GM21723 (cell line): ENCODE data around the gene CELSR1.

Experiments
- ATAC-seq: cut with Tn5 transposase; IDR thresholded peaks from one replicate; pipeline ENCODE4 v1.9.1; 2021; ENCODE audit warnings: mild to moderate bottlenecking, moderate library complexity; ENCODE audit not compliant: unreplicated experiment

Gene CELSR1

GRCh38 chr22:46576556-46577367 lies 39.3 kb upstream of the CELSR1 start:
- no peak for ATAC-seq

- no peak for ATAC-seq
Observed at GRCh38 chr22:46575911-46576555, 38.6 kb upstream of the CELSR1 start.

GRCh38 chr22:46574993-46575910 lies 37.8 kb upstream of the CELSR1 start:
- ATAC-seq, result no peak

- no peak for ATAC-seq
Observed at GRCh38 chr22:46574438-46574992, 37.1 kb upstream of the CELSR1 start.

- ATAC-seq, result no peak
Observed at GRCh38 chr22:46573781-46574437, 36.5 kb upstream of the CELSR1 start.

- no peak for ATAC-seq
Observed at GRCh38 chr22:46572911-46573780, 35.7 kb upstream of the CELSR1 start.

- ATAC-seq, result no peak
Observed at GRCh38 chr22:46571642-46572250, 34.3 kb upstream of the CELSR1 start.

- no peak for ATAC-seq
Observed at GRCh38 chr22:46569848-46570695, 32.7 kb upstream of the CELSR1 start.

- ATAC-seq, result no peak
Observed at GRCh38 chr22:46569055-46569847, 31.8 kb upstream of the CELSR1 start.

GRCh38 chr22:46568102-46568809 lies 30.8 kb upstream of the CELSR1 start:
- no peak for ATAC-seq

- no peak for ATAC-seq
Observed at GRCh38 chr22:46567471-46567870, 30.1 kb upstream of the CELSR1 start.

GRCh38 chr22:46564084-46564714 lies 26.8 kb upstream of the CELSR1 start:
- no peak for ATAC-seq

- ATAC-seq, result no peak
Observed at GRCh38 chr22:46563381-46564083, 26.1 kb upstream of the CELSR1 start.

GRCh38 chr22:46561435-46561905 lies 24.1 kb upstream of the CELSR1 start:
- ATAC-seq, result no peak

- no peak for ATAC-seq
Observed at GRCh38 chr22:46560696-46561295, 23.4 kb upstream of the CELSR1 start.
